ENCODE measurements around the gene ANLN. TPM values are rescaled to one million over a fixed set of nuclear protein-coding genes. Genes with fewer than 3 reads are reported as not detected.
"Not testable (repeated sequence)": the region's sequence is repeated elsewhere in the genome, so short reads cannot be mapped to it uniquely, and the experiment has no call there.

Gene ANLN
- total and polyA plus RNA-seq, 3 experiments from 2014 or later, result 0.25 to 31.0 (median 29.1) TPM

- Mint-ChIP-seq H3K4me1 (peaks cover 0 to 8% (median 6%) of the 10 kb centered on the region in 3 donors), H3K36me3 (peaks cover 0 to 3% (median 0%) of the 10 kb centered on the region in 3 donors), H3K27me3 (peaks cover 13 to 19% of the 10 kb centered on the region in 2 donors), H3K27ac (peak overlapping the region in 7 of 8 donors; percentile 84 to 93 (median 88)), H3K9me3 (no peaks in the 10 kb centered on the region), H3K4me3 (peak overlapping the region; percentile 91 to 97 (median 94))
- Histone ChIP-seq H3K4me1 (ENCODE audit: insufficient read depth, low read length) (peaks cover 6% of the 10 kb centered on the region), H3K27ac (ENCODE audit: low read depth, low read length) (peak overlapping the region; percentile 77), H3K4me3 (ENCODE audit: low read length) (peak overlapping the region; percentile 90), H3K36me3 (ENCODE audit: insufficient read depth, low read length) (no peaks in the 10 kb centered on the region), H3K9me3 (ENCODE audit: low read length) (no peaks in the 10 kb centered on the region), H3K27me3 (ENCODE audit: insufficient read depth, low read length, poor library complexity, severe bottlenecking) (no peaks in the 10 kb centered on the region)
- peak; percentile 89 to 94 (median 91) for DNase-seq
- ChIA-PET POLR2A (interaction anchor here (0.6 to 1.9 kb wide), 3 partner anchors 12 to 89 kb away, joined by 7 to 13 read pairs (median 11); no protein-coding TSS in a partner anchor), CTCF (interaction anchor here (0.6 to 2.2 kb wide), 24 partner anchors 8 to 815 kb away, joined by 3 to 22 read pairs (median 4); partner anchors contain the start of gene ANLN)
Measured at GRCh38 chr7:36366718-36367560, 22.7 kb upstream of the ANLN start.

DNA sequence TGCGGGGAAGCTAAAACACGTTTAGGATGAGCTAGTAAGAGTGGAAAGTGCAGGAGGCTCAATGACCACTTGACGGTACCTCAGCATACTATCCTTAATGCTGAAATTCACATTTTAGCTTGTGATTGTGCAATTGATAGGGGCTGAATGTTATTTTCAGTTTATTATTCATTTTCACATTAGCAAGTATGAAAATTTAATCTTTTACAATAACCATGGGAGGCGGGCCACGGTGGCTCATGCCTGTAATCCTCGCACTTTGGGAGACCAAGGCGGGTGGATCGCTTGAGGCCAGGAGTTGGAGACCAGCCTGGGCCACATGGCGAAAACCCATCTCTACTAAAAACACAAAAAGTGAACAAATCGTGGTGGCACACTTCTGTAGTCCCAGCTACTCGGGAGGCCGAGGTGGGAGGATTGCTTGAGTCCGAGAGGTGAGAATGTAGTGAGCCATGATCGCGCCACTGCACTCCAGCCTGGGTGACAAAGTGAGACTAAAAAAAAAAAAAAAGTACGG lies 22.0 kb upstream of the ANLN start:
- Histone ChIP-seq H3K27ac (ENCODE audit: low read depth, low read length) (no peak overlapping the region), H3K36me3 (ENCODE audit: insufficient read depth, low read length) (no peaks in the 10 kb centered on the region), H3K4me3 (ENCODE audit: low read length) (peak overlapping the region; percentile 90), H3K27me3 (ENCODE audit: insufficient read depth, low read length, poor library complexity, severe bottlenecking) (no peaks in the 10 kb centered on the region), H3K9me3 (ENCODE audit: low read length) (no peaks in the 10 kb centered on the region), H3K4me1 (ENCODE audit: insufficient read depth, low read length) (peaks cover 6% of the 10 kb centered on the region)
- Mint-ChIP-seq H3K4me3 (peak overlapping the region; percentile 91 to 97 (median 94)), H3K36me3 (peaks cover 0 to 3% (median 0%) of the 10 kb centered on the region in 3 donors), H3K27me3 (peaks cover 11 to 19% of the 10 kb centered on the region in 2 donors), H3K4me1 (peaks cover 0 to 8% (median 6%) of the 10 kb centered on the region in 3 donors), H3K27ac (peak overlapping the region in 7 of 8 donors; percentile 47 to 88 (median 82)), H3K9me3 (no peaks in the 10 kb centered on the region)
- POLR2A ChIA-PET, result interaction anchor here (1.9 kb wide), 1 partner anchor 11 kb away, joined by 11 read pairs; no protein-coding TSS in a partner anchor
- CTCF ChIA-PET, result interaction anchor here (0.6 to 2.2 kb wide), 16 partner anchors 9 to 814 kb away, joined by 3 to 22 read pairs (median 4); partner anchors contain the start of gene ANLN
- no peak for DNase-seq

DNA sequence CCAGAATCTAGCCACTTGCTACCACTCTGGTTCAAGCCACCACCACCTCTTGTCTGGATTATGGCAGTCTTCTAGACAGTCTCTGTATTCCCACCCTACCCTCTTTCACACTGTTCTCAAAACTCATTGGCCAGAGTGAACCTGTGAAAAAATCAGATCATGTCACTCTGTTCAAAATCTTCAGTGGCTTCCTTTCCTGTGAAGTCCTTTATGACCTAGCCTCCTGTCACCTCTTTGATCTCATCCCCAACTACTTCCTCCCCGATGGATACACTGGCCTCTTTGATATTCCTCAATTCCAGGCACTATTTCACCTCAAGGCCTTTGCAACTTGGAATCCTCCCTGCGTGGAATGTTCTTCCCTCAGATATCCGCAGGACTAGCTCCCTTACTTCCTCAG lies 21.2 kb upstream of the ANLN start:
- peak overlapping the region; percentile 12 to 94 (median 65) for H3K4me3 Mint-ChIP-seq
- H3K36me3 Mint-ChIP-seq, result peaks cover 0 to 3% (median 0%) of the 10 kb centered on the region in 3 donors
- no peak for DNase-seq
- H3K4me3 ChIP-seq (ENCODE audit: low read length), result no peak overlapping the region
- peaks cover 6% of the 10 kb centered on the region for H3K4me1 ChIP-seq (ENCODE audit: insufficient read depth, low read length)
- H3K9me3 ChIP-seq (ENCODE audit: low read length), result no peaks in the 10 kb centered on the region
- CTCF ChIA-PET, result interaction anchor here (0.6 to 1.2 kb wide), 2 partner anchors 24 to 813 kb away, joined by 3 read pairs; no protein-coding TSS in a partner anchor
- H3K4me1 Mint-ChIP-seq, result peaks cover 0 to 8% (median 6%) of the 10 kb centered on the region in 3 donors
- no peaks in the 10 kb centered on the region for H3K9me3 Mint-ChIP-seq
- POLR2A ChIA-PET, result no interaction called here
- no peaks in the 10 kb centered on the region for H3K27me3 ChIP-seq (ENCODE audit: insufficient read depth, low read length, poor library complexity, severe bottlenecking)
- no peaks in the 10 kb centered on the region for H3K36me3 ChIP-seq (ENCODE audit: insufficient read depth, low read length)
- no peak overlapping the region for H3K27ac Mint-ChIP-seq
- H3K27me3 Mint-ChIP-seq, result peaks cover 11 to 23% of the 10 kb centered on the region in 2 donors
- H3K27ac ChIP-seq (ENCODE audit: low read depth, low read length), result no peak overlapping the region

DNA sequence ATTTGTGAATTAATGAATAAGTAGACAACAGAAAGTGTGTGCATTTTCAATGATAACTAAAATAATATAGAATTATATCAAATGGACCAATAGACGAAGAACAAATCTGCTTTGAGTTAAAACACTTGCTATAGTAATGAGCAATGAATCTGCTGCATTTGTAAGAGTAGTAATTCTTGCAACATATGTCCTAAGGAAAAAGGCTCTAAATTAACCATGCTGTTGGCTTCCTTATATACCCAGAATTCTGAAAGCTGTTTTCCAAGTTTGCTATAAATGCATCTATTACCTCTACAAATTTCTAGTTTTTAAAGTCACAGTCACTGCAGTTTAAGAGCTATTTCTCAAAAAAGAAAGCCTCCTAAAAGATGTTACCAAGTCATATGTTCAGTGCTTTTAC lies 20.5 kb upstream of the ANLN start:
- peaks cover 11 to 23% of the 10 kb centered on the region in 2 donors for H3K27me3 Mint-ChIP-seq
- H3K4me1 Mint-ChIP-seq, result peaks cover 0 to 8% (median 6%) of the 10 kb centered on the region in 3 donors
- peaks cover 6% of the 10 kb centered on the region for H3K4me1 ChIP-seq (ENCODE audit: insufficient read depth, low read length)
- H3K9me3 ChIP-seq (ENCODE audit: low read length), result no peaks in the 10 kb centered on the region
- H3K4me3 ChIP-seq (ENCODE audit: low read length), result no peak overlapping the region
- no peak overlapping the region for H3K27ac ChIP-seq (ENCODE audit: low read depth, low read length)
- ChIA-PET CTCF (interaction anchor here (1.1 kb wide), 1 partner anchor 72 kb away, joined by 3 read pairs; no protein-coding TSS in a partner anchor), POLR2A (no interaction called here)
- H3K9me3 Mint-ChIP-seq, result no peaks in the 10 kb centered on the region
- H3K4me3 Mint-ChIP-seq, result no peak overlapping the region
- H3K27ac Mint-ChIP-seq, result no peak overlapping the region
- H3K36me3 ChIP-seq (ENCODE audit: insufficient read depth, low read length), result no peaks in the 10 kb centered on the region
- no peaks in the 10 kb centered on the region for H3K27me3 ChIP-seq (ENCODE audit: insufficient read depth, low read length, poor library complexity, severe bottlenecking)
- H3K36me3 Mint-ChIP-seq, result peaks cover 0 to 3% (median 0%) of the 10 kb centered on the region in 3 donors
- no peak for DNase-seq

DNA sequence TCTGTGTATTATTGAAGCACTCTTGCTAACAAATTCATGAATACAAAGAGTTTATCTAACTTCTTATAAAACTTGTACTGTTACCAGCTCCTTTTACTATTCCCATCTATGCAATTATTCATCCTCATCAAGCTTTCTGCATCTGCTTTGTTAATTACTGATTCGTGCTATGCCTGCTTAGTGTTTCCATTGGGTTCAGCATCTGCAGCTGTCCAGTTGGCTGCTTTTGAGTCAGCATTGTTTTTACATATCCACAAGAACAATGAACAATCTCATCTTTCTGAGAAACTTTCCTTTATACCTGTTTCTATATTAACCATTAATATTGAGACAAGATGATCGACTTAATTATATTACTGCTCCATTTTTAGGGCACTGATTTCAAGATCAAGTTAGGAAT lies 19.6 kb upstream of the ANLN start:
- H3K9me3 ChIP-seq (ENCODE audit: low read length), result no peaks in the 10 kb centered on the region
- DNase-seq, result no peak
- Mint-ChIP-seq H3K4me1 (peaks cover 0 to 8% (median 6%) of the 10 kb centered on the region in 3 donors), H3K27ac (no peak overlapping the region), H3K36me3 (peaks cover 0 to 3% (median 0%) of the 10 kb centered on the region in 3 donors), H3K27me3 (peaks cover 11 to 20% of the 10 kb centered on the region in 2 donors), H3K4me3 (no peak overlapping the region), H3K9me3 (no peaks in the 10 kb centered on the region)
- ChIA-PET POLR2A (no interaction called here), CTCF (interaction anchor here (1.1 kb wide), 1 partner anchor 71 kb away, joined by 3 read pairs; no protein-coding TSS in a partner anchor)
- H3K4me1 ChIP-seq (ENCODE audit: insufficient read depth, low read length), result peaks cover 6% of the 10 kb centered on the region
- no peaks in the 10 kb centered on the region for H3K36me3 ChIP-seq (ENCODE audit: insufficient read depth, low read length)
- no peak overlapping the region for H3K27ac ChIP-seq (ENCODE audit: low read depth, low read length)
- no peaks in the 10 kb centered on the region for H3K27me3 ChIP-seq (ENCODE audit: insufficient read depth, low read length, poor library complexity, severe bottlenecking)
- H3K4me3 ChIP-seq (ENCODE audit: low read length), result no peak overlapping the region

DNA sequence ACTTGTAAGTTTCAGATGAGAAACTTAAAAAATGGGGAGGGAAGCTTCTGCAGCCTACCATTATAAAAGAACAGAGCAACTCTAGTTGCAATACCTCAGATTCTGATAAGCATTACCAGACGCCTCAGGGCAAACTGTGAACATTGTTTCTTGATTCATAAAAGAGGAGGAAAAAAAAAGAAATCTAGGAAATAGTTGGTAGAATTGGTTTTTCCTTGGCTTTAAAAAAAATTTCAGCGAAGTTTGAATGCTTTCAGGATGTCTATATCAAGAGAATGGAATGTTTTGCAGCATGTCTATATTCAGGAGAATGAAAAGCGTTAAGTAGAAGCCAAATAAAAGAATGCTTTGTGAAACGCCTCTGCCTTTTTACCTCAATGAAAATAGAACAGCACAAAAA lies 17.5 kb upstream of the ANLN start:
- Histone ChIP-seq H3K4me1 (ENCODE audit: insufficient read depth, low read length) (peaks cover 6% of the 10 kb centered on the region), H3K27ac (ENCODE audit: low read depth, low read length) (no peak overlapping the region), H3K9me3 (ENCODE audit: low read length) (no peaks in the 10 kb centered on the region), H3K36me3 (ENCODE audit: insufficient read depth, low read length) (no peaks in the 10 kb centered on the region), H3K4me3 (ENCODE audit: low read length) (no peak overlapping the region), H3K27me3 (ENCODE audit: insufficient read depth, low read length, poor library complexity, severe bottlenecking) (no peaks in the 10 kb centered on the region)
- peaks cover 0 to 3% (median 0%) of the 10 kb centered on the region in 5 donors for H3K9me3 Mint-ChIP-seq
- peaks cover 0 to 2% (median 0%) of the 10 kb centered on the region in 3 donors for H3K36me3 Mint-ChIP-seq
- H3K27ac Mint-ChIP-seq, result no peak overlapping the region
- H3K4me1 Mint-ChIP-seq, result peaks cover 0 to 4% (median 3%) of the 10 kb centered on the region in 3 donors
- no peak overlapping the region for H3K4me3 Mint-ChIP-seq
- peaks cover 13 to 17% of the 10 kb centered on the region in 2 donors for H3K27me3 Mint-ChIP-seq
- DNase-seq, result no peak
- ChIA-PET POLR2A (no interaction called here), CTCF (no interaction called here)

- not testable (repeated sequence) for H3K4me1 ChIP-seq (ENCODE audit: insufficient read depth, low read length); H3K27me3 ChIP-seq (ENCODE audit: insufficient read depth, low read length, poor library complexity, severe bottlenecking); H3K27ac ChIP-seq (ENCODE audit: low read depth, low read length); H3K4me3 ChIP-seq (ENCODE audit: low read length); H3K9me3 ChIP-seq (ENCODE audit: low read length); H3K36me3 ChIP-seq (ENCODE audit: insufficient read depth, low read length)
- Mint-ChIP-seq H3K27ac (peak overlapping the region in 5 of 8 donors; percentile 31 to 83 (median 60)), H3K4me1 (peaks cover 14 to 30% (median 27%) of the 10 kb centered on the region in 3 donors), H3K27me3 (peaks cover 6 to 15% of the 10 kb centered on the region in 2 donors), H3K36me3 (peaks cover 0 to 21% (median 11%) of the 10 kb centered on the region in 3 donors), H3K9me3 (peaks cover 3 to 11% (median 5%) of the 10 kb centered on the region in 5 donors), H3K4me3 (peak overlapping the region in 6 of 7 donors; percentile 9 to 63 (median 36))
- ChIA-PET POLR2A (interaction anchor here (1.6 kb wide), 1 partner anchor 12 kb away, joined by 11 read pairs; a partner anchor contains a TSS), CTCF (interaction anchor here (1.2 to 2.2 kb wide), 2 partner anchors 11 to 60 kb away, joined by 3 to 22 read pairs; a partner anchor contains a TSS)
- peak in 2 of 5 donors; percentile 47 to 61 for DNase-seq
Measured at GRCh38 chr7:36378555-36378954, 11.1 kb upstream of the ANLN start.
